WERI-Rb-1 (cell line): Measurements from ENCODE around the gene CCDC85C.
A peak's percentile ranks its signal among the peaks of the same experiment; 100 is the strongest.

Source experiments
- DNase-seq: peaks from one replicate; pipeline ENCODE4 v3.0.0-alpha.2; 2020
- H3K27ac ChIP-seq: fragments of 250-450 bp; sonication (Bioruptor Pico); 2 replicates; pipeline ENCODE4 v1.5.1; 2020; ENCODE audit warnings: mild to moderate bottlenecking, moderate library complexity
- H3K27me3 ChIP-seq: fragments of 250-450 bp; sonication (Bioruptor Pico); 2 replicates; pipeline ENCODE4 v1.5.1; 2021; ENCODE audit warnings: mild to moderate bottlenecking, low read depth, moderate library complexity; ENCODE audit not compliant: insufficient read depth, severe bottlenecking
- H3K36me3 ChIP-seq: fragments of 250-450 bp; sonication (Bioruptor Pico); 2 replicates; pipeline ENCODE4 v1.5.1; 2020; ENCODE audit warnings: mild to moderate bottlenecking, moderate library complexity
- H3K4me3 ChIP-seq: 2 replicates; pipeline ENCODE4 v1.5.1; 2011; ENCODE audit warnings: low read depth, mild to moderate bottlenecking, control low read depth, low read length
- H3K9me3 ChIP-seq: fragments of 250-450 bp; sonication (Bioruptor Pico); 2 replicates; pipeline ENCODE4 v1.5.1; 2021; ENCODE audit warnings: mild to moderate bottlenecking, moderate library complexity; ENCODE audit not compliant: severe bottlenecking
- CTCF ChIP-seq: IDR thresholded peaks from 2 replicates; pipeline ENCODE4 v1.5.1; 2011; ENCODE audit warnings: low read depth, mild to moderate bottlenecking, control low read depth, inconsistent platforms, low read length

CCDC85C gene

GRCh38 chr14:99612071-99612737 is 8.2 kb upstream of the CCDC85C start:
- Histone ChIP-seq H3K27ac (peak overlapping the region; percentile 61), H3K9me3 (no peaks in the 10 kb centered on the region), H3K4me3 (no peak overlapping the region), H3K27me3 (no peaks in the 10 kb centered on the region), H3K36me3 (no peaks in the 10 kb centered on the region)
- DNase-seq: peak; percentile 50
- no peak for TF ChIP-seq CTCF

GRCh38 chr14:99611646-99612045 is 7.6 kb upstream of the CCDC85C start:
- TF ChIP-seq CTCF: no peak
- DNase-seq: no peak
- no peaks in the 10 kb centered on the region for H3K36me3 ChIP-seq
- no peak overlapping the region for H3K4me3 ChIP-seq
- peak overlapping the region; percentile 61; the same call in 1 of the 2 replicates for H3K27ac ChIP-seq
- H3K27me3 ChIP-seq: no peaks in the 10 kb centered on the region
- H3K9me3 ChIP-seq: no peaks in the 10 kb centered on the region

GRCh38 chr14:99609245-99610170 is 5.5 kb upstream of the CCDC85C start:
- Histone ChIP-seq H3K27me3 (no peaks in the 10 kb centered on the region), H3K4me3 (no peak overlapping the region), H3K9me3 (no peaks in the 10 kb centered on the region), H3K27ac (peak overlapping the region; percentile 9; the same call in 1 of the 2 replicates), H3K36me3 (no peaks in the 10 kb centered on the region)
- TF ChIP-seq CTCF: no peak
- peak; percentile 26 for DNase-seq

- no peak for TF ChIP-seq CTCF
- no peak overlapping the region for H3K4me3 ChIP-seq
- H3K27ac ChIP-seq: 0 out of 2 replicates have a peak overlapping the region, but pooled peaks have one; percentile 16
- no peaks in the 10 kb centered on the region for H3K27me3 ChIP-seq
- H3K36me3 ChIP-seq: no peaks in the 10 kb centered on the region
- no peak for DNase-seq
- no peaks in the 10 kb centered on the region for H3K9me3 ChIP-seq
These were observed 4.6 kb upstream of the CCDC85C start for GRCh38 chr14:99608591-99608990.

GRCh38 chr14:99606359-99606758 is 2.4 kb upstream of the CCDC85C start:
- TF ChIP-seq CTCF: no peak
- peak overlapping the region; percentile 93 for H3K4me3 ChIP-seq
- H3K36me3 ChIP-seq: peaks cover 15% of the 10 kb centered on the region
- no peaks in the 10 kb centered on the region for H3K9me3 ChIP-seq
- no peaks in the 10 kb centered on the region for H3K27me3 ChIP-seq
- no peak for DNase-seq
- H3K27ac ChIP-seq: peak overlapping the region; percentile 99
